HG03064 (cell line): ENCODE measurements around the gene P2RX6.
A peak's percentile ranks its signal among the peaks of the same experiment; 100 is the strongest.
"Not testable (repeated sequence)": the region's sequence is repeated elsewhere in the genome, so short reads cannot be mapped to it uniquely, and the experiment has no call there.

Experiments
- ATAC-seq: cut with Tn5 transposase; IDR thresholded peaks from one replicate; pipeline ENCODE4 v1.9.1; 2021; ENCODE audit warnings: low read depth; ENCODE audit not compliant: unreplicated experiment

Gene P2RX6

GRCh38 chr22:20993304-20994127 is 21.4 kb upstream of the P2RX6 start:
- ATAC-seq = no peak

GRCh38 chr22:20994128-20994901 is 20.6 kb upstream of the P2RX6 start:
- no peak for ATAC-seq

- no peak for ATAC-seq
Observed at GRCh38 chr22:20994902-20995241, 20.1 kb upstream of the P2RX6 start.

- ATAC-seq = no peak
Observed at GRCh38 chr22:20995329-20996030, 19.5 kb upstream of the P2RX6 start.

GRCh38 chr22:20996031-20996410 is 18.9 kb upstream of the P2RX6 start:
- no peak for ATAC-seq

- ATAC-seq = no peak
Observed at GRCh38 chr22:20996598-20997535, 18.1 kb upstream of the P2RX6 start.

- no peak for ATAC-seq
Observed at GRCh38 chr22:20997536-20998257, 17.3 kb upstream of the P2RX6 start.

- ATAC-seq = no peak
Observed at GRCh38 chr22:20998411-20999336, 16.3 kb upstream of the P2RX6 start.

GRCh38 chr22:20999350-21000206 is 15.4 kb upstream of the P2RX6 start:
- ATAC-seq = no peak

GRCh38 chr22:21000207-21000986 is 14.6 kb upstream of the P2RX6 start:
- ATAC-seq = no peak

GRCh38 chr22:21000987-21001600 is 13.9 kb upstream of the P2RX6 start:
- ATAC-seq = peak; percentile 13

GRCh38 chr22:21001601-21002325 is 13.2 kb upstream of the P2RX6 start, which contains the start of gene THAP7:
THAP7 (minus strand) TSS chr22:21002118; CDS start chr22:21001911, 207 bp downstream.
- peak; percentile 85 for ATAC-seq

GRCh38 chr22:21003782-21004181 is 11.2 kb upstream of the P2RX6 start:
- no peak for ATAC-seq

GRCh38 chr22:21009208-21009607 is 5.8 kb upstream of the P2RX6 start:
- ATAC-seq = not testable (repeated sequence)

- ATAC-seq = no peak
Observed at GRCh38 chr22:21009638-21010425, 5.1 kb upstream of the P2RX6 start.
